DOHH2 (cell line): ENCODE measurements around the gene SH2D1B.

Experiments
- H3F3A ChIP-seq: fragments of 200-600 bp; sonication (generic), shearing (Covaris generic); 2 replicates; pipeline ENCODE4 v1.6.0; 2016; ENCODE audit warnings: antibody characterized with exemption, mild to moderate bottlenecking; ENCODE audit not compliant: control insufficient read depth, insufficient read depth
- H3K27ac ChIP-seq: fragments of 200-600 bp; sonication (generic); 2 replicates; pipeline ENCODE4 v1.5.1; 2014; ENCODE audit warnings: low read depth, mild to moderate bottlenecking, low read length, moderate library complexity
- H3K27me3 ChIP-seq: fragments of 200-600 bp; sonication (generic); 2 replicates; pipeline ENCODE4 v1.6.1; 2014; ENCODE audit warnings: mild to moderate bottlenecking, low read length, mixed read lengths; ENCODE audit not compliant: control insufficient read depth
- H3K36me3 ChIP-seq: fragments of 200-600 bp; sonication (generic); 2 replicates; pipeline ENCODE4 v1.6.1; 2014; ENCODE audit warnings: mild to moderate bottlenecking, low read length, moderate library complexity, mixed read lengths; ENCODE audit not compliant: control insufficient read depth
- H3K4me1 ChIP-seq: fragments of 200-600 bp; sonication (generic); 2 replicates; pipeline ENCODE4 v1.6.1; 2014; ENCODE audit warnings: mild to moderate bottlenecking, low read length, mixed read lengths; ENCODE audit not compliant: control insufficient read depth
- H3K4me2 ChIP-seq: fragments of 200-600 bp; sonication (generic); 2 replicates; pipeline ENCODE4 v1.6.0; 2014; ENCODE audit warnings: mild to moderate bottlenecking, low read length, moderate library complexity
- H3K4me3 ChIP-seq: fragments of 200-600 bp; sonication (generic); 2 replicates; pipeline ENCODE4 v1.5.1; 2014; ENCODE audit warnings: mild to moderate bottlenecking, low read length, mixed read lengths
- H3K79me2 ChIP-seq: fragments of 200-600 bp; sonication (generic); 2 replicates; pipeline ENCODE4 v1.6.1; 2014; ENCODE audit warnings: mild to moderate bottlenecking, low read length, mixed read lengths; ENCODE audit not compliant: control insufficient read depth
- H3K9me2 ChIP-seq: fragments of 200-600 bp; sonication (generic); replicated peaks from 2 replicates; pipeline ENCODE4 v1.6.1; 2014; ENCODE audit warnings: mild to moderate bottlenecking, low read length, mixed read lengths; ENCODE audit not compliant: control insufficient read depth
- H3K9me3 ChIP-seq: fragments of 200-600 bp; sonication (generic); 2 replicates; pipeline ENCODE4 v1.6.1; 2014; ENCODE audit warnings: antibody characterized with exemption, low read length, mixed read lengths; ENCODE audit not compliant: control insufficient read depth, insufficient read depth
- H4K20me1 ChIP-seq: fragments of 200-600 bp; sonication (generic); 2 replicates; pipeline ENCODE4 v1.6.0; 2014; ENCODE audit warnings: low read depth, mild to moderate bottlenecking, antibody characterized with exemption, low read length, moderate library complexity; ENCODE audit not compliant: control insufficient read depth, insufficient read depth
- CTCF ChIP-seq: fragments of 200-600 bp; sonication (generic); IDR thresholded peaks from one replicate; pipeline ENCODE4 v1.5.1; 2014; ENCODE audit warnings: antibody characterized with exemption, mild to moderate bottlenecking, low read depth, low read length; ENCODE audit not compliant: poor library complexity, severe bottlenecking
- EZH2phosphoT487 ChIP-seq: fragments of 200-600 bp; sonication (generic); IDR thresholded peaks from 2 replicates; pipeline ENCODE4 v1.6.1; 2017; ENCODE audit warnings: borderline replicate concordance, mild to moderate bottlenecking, antibody characterized with exemption, low read length, moderate library complexity, mixed read lengths

SH2D1B gene

GRCh38 chr1:162396201-162396906 lies 15.6 kb downstream of the SH2D1B start:
- peaks cover 39% of the 10 kb centered on the region for H3K27me3 ChIP-seq
- no peak overlapping the region for H3K4me2 ChIP-seq
- H3K36me3 ChIP-seq: no peaks in the 10 kb centered on the region
- H3K4me1 ChIP-seq: no peaks in the 10 kb centered on the region
- no peak for TF ChIP-seq CTCF
- TF ChIP-seq EZH2phosphoT487: no peak
- no peaks in the 10 kb centered on the region for H3K9me2 ChIP-seq
- no peak overlapping the region for H3K4me3 ChIP-seq
- no peak overlapping the region for H3K27ac ChIP-seq
- H3F3A ChIP-seq: no peaks in the 10 kb centered on the region
- H3K79me2 ChIP-seq: no peaks in the 10 kb centered on the region
- no peaks in the 10 kb centered on the region for H3K9me3 ChIP-seq
- no peaks in the 10 kb centered on the region for H4K20me1 ChIP-seq

DNA sequence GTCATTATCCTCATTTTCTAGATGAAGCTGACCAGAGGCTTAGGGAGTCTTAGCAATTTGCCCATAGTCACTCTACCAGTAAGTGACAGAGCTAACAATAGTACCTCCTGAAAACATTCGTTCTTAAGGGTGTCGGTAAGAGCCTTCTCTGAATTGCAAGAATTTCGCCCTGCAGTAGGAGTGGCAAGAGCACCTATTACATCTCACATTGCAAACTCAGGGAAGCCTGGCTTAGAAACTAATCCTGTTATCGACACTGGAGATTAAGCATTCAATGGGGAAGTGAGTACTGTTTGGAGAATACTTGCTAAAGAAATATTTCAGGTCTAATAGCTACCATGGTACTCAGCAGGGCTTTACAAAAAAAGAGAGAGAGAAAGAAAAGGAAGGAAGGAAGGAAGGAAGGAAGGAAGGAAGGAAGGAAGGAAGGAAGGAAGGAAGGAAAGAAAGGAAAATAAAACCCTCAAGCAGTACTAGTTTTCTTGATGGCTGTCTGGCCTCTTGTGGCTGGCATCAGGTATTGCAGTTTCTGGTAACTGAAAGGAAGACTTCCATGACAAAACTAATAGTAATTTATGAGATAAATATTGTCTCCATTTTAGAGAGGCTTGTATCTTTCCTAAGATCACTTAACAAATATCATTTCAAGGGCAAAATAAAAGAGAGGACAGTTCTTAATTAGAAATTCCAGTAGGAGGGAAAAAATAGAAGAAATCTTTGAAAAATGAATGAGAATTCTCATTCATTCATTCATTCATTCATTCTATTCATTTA lies 20.0 kb downstream of the SH2D1B start:
- H3K9me2 ChIP-seq: no peaks in the 10 kb centered on the region
- H3K27me3 ChIP-seq: peaks cover 18% of the 10 kb centered on the region
- H3K9me3 ChIP-seq: no peaks in the 10 kb centered on the region
- no peaks in the 10 kb centered on the region for H3F3A ChIP-seq
- H3K36me3 ChIP-seq: no peaks in the 10 kb centered on the region
- no peaks in the 10 kb centered on the region for H4K20me1 ChIP-seq
- no peak overlapping the region for H3K27ac ChIP-seq
- no peak overlapping the region for H3K4me3 ChIP-seq
- no peaks in the 10 kb centered on the region for H3K79me2 ChIP-seq
- H3K4me2 ChIP-seq: no peak overlapping the region
- TF ChIP-seq EZH2phosphoT487: no peak
- peak; percentile 74 for TF ChIP-seq CTCF
- H3K4me1 ChIP-seq: no peaks in the 10 kb centered on the region

- Histone ChIP-seq H3K4me3 (no peak overlapping the region), H3K79me2 (no peaks in the 10 kb centered on the region), H4K20me1 (no peaks in the 10 kb centered on the region), H3K4me2 (no peak overlapping the region), H3K4me1 (no peaks in the 10 kb centered on the region), H3K9me2 (no peaks in the 10 kb centered on the region), H3K27ac (no peak overlapping the region), H3K27me3 (peaks cover 7% of the 10 kb centered on the region; the same call in 1 of the 2 replicates), H3K9me3 (no peaks in the 10 kb centered on the region), H3K36me3 (no peaks in the 10 kb centered on the region), H3F3A (no peaks in the 10 kb centered on the region)
- TF ChIP-seq CTCF (no peak), EZH2phosphoT487 (no peak)
Observed at GRCh38 chr1:162390396-162391185, 21.3 kb downstream of the SH2D1B start.
